PFSK-1 (cell line): Measurements from ENCODE around the gene SETD4.

Experiments used
- FOXP2 ChIP-seq: optimal IDR thresholded peaks from 2 replicates; pipeline ENCODE3; 2011; ENCODE audit warnings: borderline replicate concordance, control low read depth, inconsistent platforms; ENCODE audit not compliant: insufficient read depth; ENCODE audit errors: extremely low read length, extremely low read depth
- POLR2AphosphoS5 ChIP-seq: IDR thresholded peaks from 2 replicates; pipeline ENCODE4 v1.6.1; 2012; ENCODE audit warnings: low read depth, mild to moderate bottlenecking, control low read depth, low read length, moderate library complexity
- SIN3A ChIP-seq: IDR thresholded peaks from 2 replicates; pipeline ENCODE4 v1.6.1; 2012; ENCODE audit warnings: mild to moderate bottlenecking, low read length, moderate library complexity, borderline replicate concordance; ENCODE audit not compliant: insufficient read depth
- TAF1 ChIP-seq: IDR thresholded peaks from 2 replicates; pipeline ENCODE4 v1.6.1; 2012; ENCODE audit warnings: low read length, control low read depth, borderline replicate concordance; ENCODE audit not compliant: insufficient read depth
- TF ChIP-seq, protein P1 (sequence below), 2 experiments: IDR thresholded peaks; 2 replicates each; pipeline versions ENCODE4 v1.6.1 to v1.8.0; 2011 to 2012; ENCODE audit warnings: low read depth in 2 of 2, low read length in 2 of 2, control low read depth in 1 of 2, inconsistent platforms in 1 of 2, mild to moderate bottlenecking in 1 of 2, moderate library complexity in 1 of 2; ENCODE audit not compliant: insufficient read depth in 1 of 2

- TF ChIP-seq POLR2AphosphoS5 (no peak), SIN3A (no peak), TAF1 (no peak), FOXP2 (no peak)
- TF ChIP-seq, protein P1, sequence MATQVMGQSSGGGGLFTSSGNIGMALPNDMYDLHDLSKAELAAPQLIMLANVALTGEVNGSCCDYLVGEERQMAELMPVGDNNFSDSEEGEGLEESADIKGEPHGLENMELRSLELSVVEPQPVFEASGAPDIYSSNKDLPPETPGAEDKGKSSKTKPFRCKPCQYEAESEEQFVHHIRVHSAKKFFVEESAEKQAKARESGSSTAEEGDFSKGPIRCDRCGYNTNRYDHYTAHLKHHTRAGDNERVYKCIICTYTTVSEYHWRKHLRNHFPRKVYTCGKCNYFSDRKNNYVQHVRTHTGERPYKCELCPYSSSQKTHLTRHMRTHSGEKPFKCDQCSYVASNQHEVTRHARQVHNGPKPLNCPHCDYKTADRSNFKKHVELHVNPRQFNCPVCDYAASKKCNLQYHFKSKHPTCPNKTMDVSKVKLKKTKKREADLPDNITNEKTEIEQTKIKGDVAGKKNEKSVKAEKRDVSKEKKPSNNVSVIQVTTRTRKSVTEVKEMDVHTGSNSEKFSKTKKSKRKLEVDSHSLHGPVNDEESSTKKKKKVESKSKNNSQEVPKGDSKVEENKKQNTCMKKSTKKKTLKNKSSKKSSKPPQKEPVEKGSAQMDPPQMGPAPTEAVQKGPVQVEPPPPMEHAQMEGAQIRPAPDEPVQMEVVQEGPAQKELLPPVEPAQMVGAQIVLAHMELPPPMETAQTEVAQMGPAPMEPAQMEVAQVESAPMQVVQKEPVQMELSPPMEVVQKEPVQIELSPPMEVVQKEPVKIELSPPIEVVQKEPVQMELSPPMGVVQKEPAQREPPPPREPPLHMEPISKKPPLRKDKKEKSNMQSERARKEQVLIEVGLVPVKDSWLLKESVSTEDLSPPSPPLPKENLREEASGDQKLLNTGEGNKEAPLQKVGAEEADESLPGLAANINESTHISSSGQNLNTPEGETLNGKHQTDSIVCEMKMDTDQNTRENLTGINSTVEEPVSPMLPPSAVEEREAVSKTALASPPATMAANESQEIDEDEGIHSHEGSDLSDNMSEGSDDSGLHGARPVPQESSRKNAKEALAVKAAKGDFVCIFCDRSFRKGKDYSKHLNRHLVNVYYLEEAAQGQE (IDR thresholded peaks at IDR 0.05; ENCODE audit: insufficient read depth in 1 of 2, low read depth in 2 of 2, low read length in 2 of 2): no peak
Observed at GRCh38 chr21:35993875-35994490, 66.3 kb downstream of the SETD4 start.
